K562 (cell line): Measurements from ENCODE around the gene PHAX. TPM values are rescaled to one million over a fixed set of nuclear protein-coding genes. Genes with fewer than 3 reads are reported as not detected.

Source experiments
- ATAC-seq: fragments of 200-7000 bp; cut with Tn5 transposase; 3 replicates; pipeline ENCODE4 v1.9.1; 2020; ENCODE audit warnings: moderate library complexity
- BruUV-seq: library from RNA; stranded (reverse); fragments of 400-500 nt; replicated peaks from 2 replicates; lab custom pipeline; 2021; lab: Mats Ljungman, UMichigan
- CTCF ChIA-PET: fragments of 300-600 bp; formaldehyde crosslinking; extraction: SDS; loops from one replicate; lab custom pipeline; 2021; ENCODE audit warnings: low intra/inter-chr PET ratio; lab: Yijun Ruan, JAX
- POLR2A ChIA-PET: fragments of 300-600, 350-650 bp; sonication (Branson Sonifier 250); formaldehyde crosslinking; extraction: SDS; loops from one replicate; lab custom pipeline; 2021; ENCODE audit warnings: antibody characterized with exemption, inconsistent platforms; lab: Yijun Ruan, JAX
- DNase-seq, 4 experiments: peaks; one replicate each; pipeline versions ENCODE4 v3.0.0 to v3.0.0-alpha.2; 2011 to 2018; ENCODE audit warnings: low spot score in 3 of 4, mixed read lengths in 3 of 4; ENCODE audit errors: extremely low read depth in 1 of 4
- FAIRE-seq: peaks from 2 replicates; lab custom pipeline; 2011; peaks lifted over from hg19 to GRCh38; lab: Jason Lieb, UNC
- H2AFZ ChIP-seq: 2 replicates; pipeline ENCODE4 v1.6.0; 2011; ENCODE audit warnings: low read depth, low read length, control low read depth, inconsistent platforms
- H3K27ac ChIP-seq: fragments of 200-600 bp; 3 replicates; pipeline ENCODE4 v1.8.0; 2011; ENCODE audit warnings: low read depth, mild to moderate bottlenecking, control low read depth, inconsistent platforms, low read length, moderate library complexity, mixed read lengths; ENCODE audit errors: extremely low read depth
- H3K27me3 ChIP-seq, 2 experiments: fragments of 300-600 bp in 1 of 2; 2 replicates in 1 of 2; 3 replicates in 1 of 2; pipeline versions ENCODE4 v1.6.0 to v1.8.0; 2011; ENCODE audit warnings: inconsistent platforms in 2 of 2, low read length in 2 of 2, mild to moderate bottlenecking in 1 of 2, mixed read lengths in 1 of 2, moderate library complexity in 1 of 2; ENCODE audit not compliant: control insufficient read depth in 2 of 2, insufficient read depth in 2 of 2
- H3K36me3 ChIP-seq: fragments of 300-600 bp; 3 replicates; pipeline ENCODE4 v1.8.0; 2011; ENCODE audit warnings: mild to moderate bottlenecking, low read length, inconsistent platforms; ENCODE audit not compliant: control insufficient read depth, insufficient read depth
- H3K4me1 ChIP-seq, 2 experiments: fragments of 200-600 bp in 1 of 2; replicated peaks in 1 of 2; 2 replicates in 1 of 2; 3 replicates in 1 of 2; pipeline versions ENCODE4 v1.5.1 to v1.8.0; 2011; ENCODE audit warnings: inconsistent platforms in 2 of 2, low read length in 2 of 2, mild to moderate bottlenecking in 1 of 2, mixed read lengths in 1 of 2, moderate library complexity in 1 of 2; ENCODE audit not compliant: control insufficient read depth in 2 of 2, insufficient read depth in 2 of 2
- H3K4me2 ChIP-seq: 2 replicates; pipeline ENCODE4 v1.6.1; 2011; ENCODE audit warnings: low read length, control low read depth, inconsistent platforms, mixed read lengths; ENCODE audit not compliant: insufficient read depth
- H3K4me3 ChIP-seq: fragments of 200-600 bp; sonication (generic), shearing (Covaris generic); 2 replicates; pipeline ENCODE4 v1.5.1; 2016; ENCODE audit warnings: control low read depth, inconsistent platforms
- H3K79me2 ChIP-seq: fragments of 200-600 bp; 3 replicates; pipeline ENCODE4 v1.8.0; 2011; ENCODE audit warnings: low read length, inconsistent platforms; ENCODE audit not compliant: control insufficient read depth, insufficient read depth
- H3K9ac ChIP-seq, 2 experiments: 2 replicates each; pipeline versions ENCODE4 v1.6.0 to v1.6.1; 2011; ENCODE audit warnings: low read depth in 2 of 2, low read length in 2 of 2, control low read depth in 1 of 2, inconsistent platforms in 1 of 2, mild to moderate bottlenecking in 1 of 2, mixed read lengths in 1 of 2; ENCODE audit not compliant: insufficient read depth in 1 of 2
- H3K9me1 ChIP-seq: one replicate; pipeline ENCODE4 v1.6.0; 2011; ENCODE audit warnings: inconsistent platforms, mild to moderate bottlenecking, low read length, moderate library complexity; ENCODE audit not compliant: control insufficient read depth, insufficient read depth
- H3K9me3 ChIP-seq: replicated peaks from 2 replicates; pipeline ENCODE4 v1.5.1; 2011; ENCODE audit warnings: low read depth, low read length, inconsistent platforms; ENCODE audit not compliant: control insufficient read depth, insufficient read depth
- H4K20me1 ChIP-seq: replicated peaks from 2 replicates; pipeline ENCODE4 v1.6.1; 2011; ENCODE audit warnings: low read length, inconsistent platforms, mixed read lengths; ENCODE audit not compliant: control insufficient read depth, insufficient read depth
- ARID2 ChIP-seq: fragments of 450-650 bp; IDR thresholded peaks from 2 replicates; pipeline ENCODE4 v1.6.1; 2017; ENCODE audit warnings: antibody characterized with exemption, mild to moderate bottlenecking
- ATF7 ChIP-seq: fragments of 450-650 bp; IDR thresholded peaks from 2 replicates; pipeline ENCODE4 v1.7.1; 2014; ENCODE audit warnings: mild to moderate bottlenecking, moderate library complexity
- CBFA2T3 ChIP-seq: fragments of 450-650 bp; IDR thresholded peaks from 2 replicates; pipeline ENCODE4 v1.6.1; 2017
- CSDE1 ChIP-seq, 2 experiments: fragments of 450-650 bp; IDR thresholded peaks; 2 replicates each; pipeline ENCODE4 v1.6.1; 2016; ENCODE audit warnings: mild to moderate bottlenecking in 1 of 2
- DIDO1 ChIP-seq: fragments of 450-650 bp; IDR thresholded peaks from 2 replicates; pipeline ENCODE4 v1.6.1; 2016; ENCODE audit warnings: low read depth, missing biosample characterization, missing genetic modification characterization
- FOSL1 ChIP-seq: fragments of 200-800 bp; sonication (Bioruptor generic); conservative IDR thresholded peaks from 2 replicates; pipeline ENCODE4 v1.6.1; 2016; ENCODE audit warnings: missing genetic modification characterization, missing compliant biosample characterization
- HCFC1 ChIP-seq: IDR thresholded peaks from 2 replicates; pipeline ENCODE4 v1.6.1; 2012; ENCODE audit warnings: low read depth, low read length, improper control_type of control experiment
- NUFIP1 ChIP-seq: fragments of 450-650 bp; IDR thresholded peaks from 2 replicates; pipeline ENCODE4 v1.6.1; 2018; ENCODE audit not compliant: partially characterized antibody
- PATZ1 ChIP-seq: fragments of 250-450 bp; sonication (Bioruptor Pico); IDR thresholded peaks from 2 replicates; pipeline ENCODE4 v1.5.0; 2020; ENCODE audit warnings: mild to moderate bottlenecking, borderline replicate concordance
- TAF7 ChIP-seq: fragments of 450-650 bp; IDR thresholded peaks from 2 replicates; pipeline ENCODE4 v1.6.1; 2016; ENCODE audit warnings: missing genetic modification characterization, missing compliant biosample characterization
- ZNF224 ChIP-seq: sonication (generic); formaldehyde crosslinking; IDR thresholded peaks from 2 replicates; pipeline ENCODE4 v1.8.0; 2022; ENCODE audit warnings: mild to moderate bottlenecking, missing genetic modification reagents
- ZNF764 ChIP-seq: fragments of 250-450 bp; sonication (Bioruptor Pico); IDR thresholded peaks from 2 replicates; pipeline ENCODE4 v1.4.0; 2020; ENCODE audit warnings: low read depth, mild to moderate bottlenecking, moderate library complexity
- WGBS: fragments of 100-300 bp; shearing (Covaris generic); methylation state at CpG from one replicate; pipeline ENCODE4 v1.1.6; 2016; ENCODE audit warnings: low coverage, mixed read lengths; ENCODE audit not compliant: insufficient coverage; ENCODE audit errors: missing lambda C conversion rate; 5-methylcytosine and 5-hydroxymethylcytosine counted together
- in situ Hi-C: fragments of 300-500 bp; cut with MboI; formaldehyde crosslinking; loops from 4 replicates; pipeline ENCODE4 v1.15.0; 2018; ENCODE audit warnings: inconsistent platforms, mixed read lengths
- intact Hi-C: fragments of 100-400 bp; cut with micrococcal nuclease; formaldehyde crosslinking; loops from 2 replicates; pipeline ENCODE4 v1.14.2; 2022
- polyA plus RNA-seq, 8 experiments: library from polyadenylated mRNA; depleted of rRNA in 4 of 8; stranded (reverse) in 5 of 8; unstranded in 3 of 8; fragments of >200 nt; fragmentation: Nextera tagmentation in 2 of 8; fragmentation: Illumina TruSeq in 1 of 8; extraction: Ambion mirVana in 2 of 8; extraction: Trizol in 1 of 8; gene quantifications; 2 replicates each; pipeline versions ENCODE4 v1.2.1 to v1.2.3, GENCODE V29; 2011 to 2014; ENCODE audit warnings: inconsistent platforms in 1 of 8, missing spikeins in 1 of 8
- total RNA-seq, 7 experiments: library from RNA; depleted of rRNA in 6 of 7; stranded (reverse); fragments of >200 nt in 6 of 7; fragmentation: Illumina TruSeq in 2 of 7; extraction: Trizol in 2 of 7; gene quantifications; 2 replicates each; pipeline versions ENCODE4 v1.2.1 to v1.2.3, GENCODE V29; 2011 to 2021; ENCODE audit warnings: low replicate concordance in 1 of 7
- TF ChIP-seq, protein P1 (sequence below), 2 experiments: fragments of 450-650 bp; conservative IDR thresholded peaks; 2 replicates each; pipeline ENCODE4 v1.6.1; 2017; ENCODE audit warnings: mild to moderate bottlenecking in 2 of 2, moderate library complexity in 2 of 2
- TF ChIP-seq, protein P2 (sequence below): fragments of 250-450 bp; sonication (Bioruptor Pico); IDR thresholded peaks from 2 replicates; pipeline ENCODE4 v1.8.0; 2021; ENCODE audit warnings: mild to moderate bottlenecking, moderate library complexity

Gene PHAX
- total and polyA plus RNA-seq, 9 of the 15 experiments (the other 6 are each of a cell fraction or from before 2014, with no cell fraction given) = 20.2 to 59.8 (median 43.5) TPM

GRCh38 chr5:126656401-126657007 lies 55.8 kb downstream of the PHAX start (continued):
- TF ChIP-seq, protein P1, sequence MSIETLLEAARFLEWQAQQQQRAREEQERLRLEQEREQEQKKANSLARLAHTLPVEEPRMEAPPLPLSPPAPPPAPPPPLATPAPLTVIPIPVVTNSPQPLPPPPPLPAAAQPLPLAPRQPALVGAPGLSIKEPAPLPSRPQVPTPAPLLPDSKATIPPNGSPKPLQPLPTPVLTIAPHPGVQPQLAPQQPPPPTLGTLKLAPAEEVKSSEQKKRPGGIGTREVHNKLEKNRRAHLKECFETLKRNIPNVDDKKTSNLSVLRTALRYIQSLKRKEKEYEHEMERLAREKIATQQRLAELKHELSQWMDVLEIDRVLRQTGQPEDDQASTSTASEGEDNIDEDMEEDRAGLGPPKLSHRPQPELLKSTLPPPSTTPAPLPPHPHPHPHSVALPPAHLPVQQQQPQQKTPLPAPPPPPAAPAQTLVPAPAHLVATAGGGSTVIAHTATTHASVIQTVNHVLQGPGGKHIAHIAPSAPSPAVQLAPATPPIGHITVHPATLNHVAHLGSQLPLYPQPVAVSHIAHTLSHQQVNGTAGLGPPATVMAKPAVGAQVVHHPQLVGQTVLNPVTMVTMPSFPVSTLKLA (conservative IDR thresholded peaks at IDR 0.05) = 0 out of 4 replicates have a peak, but pooled peaks of 1 of the 2 experiments have one; percentile 10
- TF ChIP-seq, all 486 proteins: peak for 10

- no peaks in the 10 kb centered on the region for H3K79me2 ChIP-seq
- in situ Hi-C loops = no loop called here
- intact Hi-C loops = loop anchor here (5.0 kb wide), 2 partner anchors 189 to 834 kb away; no protein-coding TSS in a partner anchor
- no peaks in the 10 kb centered on the region for H3K36me3 ChIP-seq
- TF ChIP-seq, protein P2, sequence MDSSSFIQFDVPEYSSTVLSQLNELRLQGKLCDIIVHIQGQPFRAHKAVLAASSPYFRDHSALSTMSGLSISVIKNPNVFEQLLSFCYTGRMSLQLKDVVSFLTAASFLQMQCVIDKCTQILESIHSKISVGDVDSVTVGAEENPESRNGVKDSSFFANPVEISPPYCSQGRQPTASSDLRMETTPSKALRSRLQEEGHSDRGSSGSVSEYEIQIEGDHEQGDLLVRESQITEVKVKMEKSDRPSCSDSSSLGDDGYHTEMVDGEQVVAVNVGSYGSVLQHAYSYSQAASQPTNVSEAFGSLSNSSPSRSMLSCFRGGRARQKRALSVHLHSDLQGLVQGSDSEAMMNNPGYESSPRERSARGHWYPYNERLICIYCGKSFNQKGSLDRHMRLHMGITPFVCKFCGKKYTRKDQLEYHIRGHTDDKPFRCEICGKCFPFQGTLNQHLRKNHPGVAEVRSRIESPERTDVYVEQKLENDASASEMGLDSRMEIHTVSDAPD = no peak
- TF ChIP-seq NUFIP1 = no peak
- no peak for TF ChIP-seq HCFC1
- TF ChIP-seq DIDO1 = no peak
- TF ChIP-seq FOSL1 (tag) = no peak
- no peak for TF ChIP-seq CSDE1 (IDR thresholded peaks at IDR 0.05)
- no peak for TF ChIP-seq ATF7
- no peak for TF ChIP-seq CBFA2T3
- TF ChIP-seq TAF7 (tag) = no peak
- TF ChIP-seq ZNF764 = no peak
- TF ChIP-seq ARID2 = no peak
- TF ChIP-seq PATZ1 = no peak
- TF ChIP-seq ZNF224 (CRISPR knock-in tag) = no peak
- no peaks in the 10 kb centered on the region for H3K9me3 ChIP-seq
- H3K27ac ChIP-seq = no peak overlapping the region
- no peaks in the 10 kb centered on the region for H3K27me3 ChIP-seq
- no peak overlapping the region for H3K4me3 ChIP-seq
- no TSS peak for BruUV-seq
- no peak overlapping the region for H3K9ac ChIP-seq
- no peak overlapping the region for H3K4me2 ChIP-seq
- no peaks in the 10 kb centered on the region; a peak in 1 of 5 replicates for H3K4me1 ChIP-seq
- POLR2A ChIA-PET = interaction anchor here (0.9 kb wide), 1 partner anchor 150 kb away, joined by 4 read pairs; no protein-coding TSS in a partner anchor
- WGBS = 40% methylated on average over 5 of the region's 5 CpGs
- CTCF ChIA-PET = interaction anchor here (0.5 to 1.4 kb wide), 2 partner anchors 121 to 150 kb away, joined by 3 to 5 read pairs; no protein-coding TSS in a partner anchor
- ATAC-seq = 0 out of 3 replicates have a peak, but pooled peaks have one; percentile 29
- no peak for DNase-seq
- H3K9me1 ChIP-seq = no peaks in the 10 kb centered on the region
- no peak for FAIRE-seq
- no peaks in the 10 kb centered on the region for H4K20me1 ChIP-seq
- peak overlapping the region; percentile 2; the same call in 1 of the 2 replicates for H2AFZ ChIP-seq
Measured at GRCh38 chr5:126658561-126658960, 57.8 kb downstream of the PHAX start.
